KOPT-K1 (cell line): ENCODE measurements around the gene CLIC5.

Experiments
- H3K27ac ChIP-seq: fragments of 200-600 bp; sonication (generic); 2 replicates; pipeline ENCODE4 v1.5.1; 2016; ENCODE audit warnings: antibody characterized with exemption, mild to moderate bottlenecking, low read depth, low read length; ENCODE audit not compliant: poor library complexity, severe bottlenecking
- H3K36me3 ChIP-seq: fragments of 200-600 bp; sonication (generic); 2 replicates; pipeline ENCODE4 v1.5.1; 2017; ENCODE audit warnings: antibody characterized with exemption, mild to moderate bottlenecking, low read length, moderate library complexity; ENCODE audit not compliant: insufficient read depth
- H3K9me3 ChIP-seq: fragments of 200-600 bp; sonication (generic); 2 replicates; pipeline ENCODE4 v1.5.1; 2017; ENCODE audit warnings: antibody characterized with exemption, low read length, mild to moderate bottlenecking; ENCODE audit not compliant: insufficient read depth, poor library complexity, severe bottlenecking

The CLIC5 gene

GRCh38 chr6:46015119-46015968 is at the start of gene CLIC5:
CLIC5 (minus strand) TSS chr6:46015860; CDS start chr6:46015542, 318 bp downstream.
- Histone ChIP-seq H3K27ac (peak within 1 kb of the TSS; percentile 15), H3K9me3 (no peaks in the 10 kb centered on the region), H3K36me3 (no peaks in the 10 kb centered on the region)

DNA sequence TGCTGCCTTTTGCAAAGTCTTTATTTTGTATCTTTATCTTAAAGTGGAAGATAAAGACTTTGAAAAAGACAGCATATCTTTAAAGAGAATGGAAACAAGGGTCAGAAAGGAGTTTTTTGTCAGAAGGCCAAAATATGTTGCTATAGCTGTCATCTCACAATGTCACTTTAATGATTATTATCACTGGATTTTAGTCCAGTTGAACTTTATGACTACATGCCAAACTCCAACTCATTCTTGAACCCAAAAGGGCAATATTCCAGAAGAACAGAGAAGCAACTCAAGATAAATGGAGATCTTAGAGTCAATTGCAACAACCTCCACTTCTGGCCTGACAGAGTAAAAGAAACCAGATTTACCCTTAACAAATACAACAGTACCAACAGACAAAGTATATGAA is 47.3 kb upstream of the CLIC5 start:
- H3K27ac ChIP-seq = no peak overlapping the region
- peaks cover 7% of the 10 kb centered on the region for H3K9me3 ChIP-seq
- H3K36me3 ChIP-seq = no peaks in the 10 kb centered on the region

GRCh38 chr6:46062312-46062711 is 46.7 kb upstream of the CLIC5 start:
- Histone ChIP-seq H3K27ac (no peak overlapping the region), H3K9me3 (peaks cover 14% of the 10 kb centered on the region), H3K36me3 (no peaks in the 10 kb centered on the region)

- Histone ChIP-seq H3K9me3 (peaks cover 22% of the 10 kb centered on the region), H3K27ac (no peak overlapping the region), H3K36me3 (no peaks in the 10 kb centered on the region)
Measured at GRCh38 chr6:46061497-46061896, 45.8 kb upstream of the CLIC5 start.

DNA sequence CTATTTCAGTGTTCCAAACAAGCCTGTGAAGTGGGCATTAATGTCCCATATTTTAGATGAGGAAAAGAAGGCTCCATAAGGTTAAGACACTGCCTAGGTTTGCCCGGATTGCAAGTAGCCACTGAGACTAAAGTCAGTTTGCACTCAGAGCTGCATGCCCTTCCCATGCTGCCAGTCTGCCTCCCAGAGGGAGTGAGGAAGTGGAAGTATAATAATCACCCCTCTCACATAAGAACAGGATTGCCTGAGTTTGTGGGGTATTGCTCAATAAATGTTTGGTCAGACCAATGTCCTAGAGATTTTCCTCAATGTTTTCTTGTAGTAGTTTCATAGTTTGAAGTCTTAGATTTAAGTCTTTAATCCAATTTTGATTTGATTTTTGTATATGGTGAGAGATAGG is 43.9 kb upstream of the CLIC5 start:
- no peaks in the 10 kb centered on the region for H3K36me3 ChIP-seq
- no peak overlapping the region for H3K27ac ChIP-seq
- peaks cover 31% of the 10 kb centered on the region for H3K9me3 ChIP-seq

DNA sequence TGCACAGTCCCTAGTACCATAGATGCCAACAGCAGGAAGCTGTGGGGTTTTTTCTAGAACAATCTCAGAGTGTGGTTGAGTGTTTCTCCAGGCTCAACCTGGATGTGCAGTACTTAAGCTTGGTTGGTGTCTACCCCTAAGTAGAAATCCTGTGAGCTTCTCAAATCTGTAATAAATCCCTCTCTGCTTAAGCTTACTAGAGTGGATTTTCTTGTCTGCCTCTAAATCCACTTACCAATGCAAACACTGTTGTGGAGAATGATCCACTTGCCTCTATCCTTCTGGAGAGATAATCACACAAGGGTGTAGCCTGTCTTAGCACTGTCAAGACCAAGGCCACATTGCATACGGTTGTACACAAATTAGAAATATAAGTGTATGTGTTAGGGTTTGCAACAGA is 43.3 kb upstream of the CLIC5 start:
- no peaks in the 10 kb centered on the region for H3K36me3 ChIP-seq
- no peak overlapping the region for H3K27ac ChIP-seq
- H3K9me3 ChIP-seq = peaks cover 31% of the 10 kb centered on the region

DNA sequence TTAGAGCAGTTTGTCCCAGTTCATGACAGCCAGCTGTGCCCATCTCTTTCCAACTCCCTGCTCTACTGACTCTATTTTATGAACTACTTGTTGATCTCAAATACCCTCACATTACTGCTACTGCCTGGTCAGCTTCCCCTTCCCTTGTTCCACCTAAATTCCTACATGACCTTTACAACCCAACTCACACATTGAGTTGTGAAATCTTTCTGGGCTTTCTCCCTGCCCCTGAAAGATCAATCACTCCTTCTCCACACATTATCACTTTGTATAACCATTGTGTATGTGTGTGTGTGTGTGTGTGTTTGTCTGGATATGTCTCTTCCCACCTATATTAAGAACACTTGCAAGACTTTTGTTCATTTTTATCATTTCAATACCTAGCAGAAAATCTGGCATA is 42.1 kb upstream of the CLIC5 start:
- Histone ChIP-seq H3K36me3 (no peaks in the 10 kb centered on the region), H3K27ac (no peak overlapping the region), H3K9me3 (peaks cover 24% of the 10 kb centered on the region)

- Histone ChIP-seq H3K36me3 (no peaks in the 10 kb centered on the region), H3K9me3 (peaks cover 24% of the 10 kb centered on the region), H3K27ac (no peak overlapping the region)
Measured at GRCh38 chr6:46056906-46057529, 41.4 kb upstream of the CLIC5 start.

GRCh38 chr6:46054516-46054915 is 38.9 kb upstream of the CLIC5 start:
- H3K27ac ChIP-seq = no peak overlapping the region
- H3K9me3 ChIP-seq = peaks cover 24% of the 10 kb centered on the region
- no peaks in the 10 kb centered on the region for H3K36me3 ChIP-seq

- H3K9me3 ChIP-seq = peaks cover 24% of the 10 kb centered on the region
- H3K27ac ChIP-seq = no peak overlapping the region
- no peaks in the 10 kb centered on the region for H3K36me3 ChIP-seq
Measured at GRCh38 chr6:46053039-46053933, 37.6 kb upstream of the CLIC5 start.

DNA sequence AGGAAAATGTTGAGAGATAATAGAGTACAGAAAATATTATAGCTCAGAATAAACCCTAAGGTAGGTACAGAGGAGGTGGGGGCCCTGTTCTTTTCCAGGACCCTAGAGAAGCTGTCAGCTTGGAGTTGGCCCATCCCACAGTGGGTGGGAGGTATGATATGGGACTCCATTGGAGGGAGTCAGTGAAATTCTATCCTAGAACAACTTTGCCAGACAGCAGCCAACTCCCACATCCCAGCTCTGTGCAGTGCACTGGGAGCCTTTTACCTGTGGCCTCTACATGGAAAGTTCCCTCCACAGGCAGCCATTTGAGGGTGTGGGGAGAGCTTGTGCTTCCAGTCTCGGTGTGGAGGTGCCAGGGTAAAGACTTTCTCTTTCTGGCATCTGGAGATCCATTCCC is 36.8 kb upstream of the CLIC5 start:
- no peaks in the 10 kb centered on the region for H3K36me3 ChIP-seq
- H3K9me3 ChIP-seq = peaks cover 19% of the 10 kb centered on the region
- H3K27ac ChIP-seq = no peak overlapping the region

DNA sequence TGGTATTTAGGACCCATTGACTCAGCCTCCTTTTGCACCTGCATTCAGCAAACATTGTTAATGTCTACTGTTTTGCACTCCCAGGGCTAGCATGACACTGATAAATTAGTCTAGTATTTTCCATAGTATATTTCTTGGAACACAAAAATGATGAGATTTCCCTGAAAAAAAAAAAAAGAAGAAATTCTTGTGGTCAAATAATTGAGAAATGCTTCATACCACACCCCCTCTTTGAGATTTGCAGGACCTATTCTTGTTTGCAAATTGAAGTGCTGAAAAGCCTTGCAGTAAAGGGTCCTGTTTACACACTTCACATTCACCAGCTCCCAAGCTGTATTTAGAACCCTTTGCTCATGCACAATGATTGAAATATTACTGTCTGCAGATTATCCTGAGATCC is 36.3 kb upstream of the CLIC5 start:
- Histone ChIP-seq H3K27ac (no peak overlapping the region), H3K9me3 (peaks cover 14% of the 10 kb centered on the region), H3K36me3 (no peaks in the 10 kb centered on the region)

DNA sequence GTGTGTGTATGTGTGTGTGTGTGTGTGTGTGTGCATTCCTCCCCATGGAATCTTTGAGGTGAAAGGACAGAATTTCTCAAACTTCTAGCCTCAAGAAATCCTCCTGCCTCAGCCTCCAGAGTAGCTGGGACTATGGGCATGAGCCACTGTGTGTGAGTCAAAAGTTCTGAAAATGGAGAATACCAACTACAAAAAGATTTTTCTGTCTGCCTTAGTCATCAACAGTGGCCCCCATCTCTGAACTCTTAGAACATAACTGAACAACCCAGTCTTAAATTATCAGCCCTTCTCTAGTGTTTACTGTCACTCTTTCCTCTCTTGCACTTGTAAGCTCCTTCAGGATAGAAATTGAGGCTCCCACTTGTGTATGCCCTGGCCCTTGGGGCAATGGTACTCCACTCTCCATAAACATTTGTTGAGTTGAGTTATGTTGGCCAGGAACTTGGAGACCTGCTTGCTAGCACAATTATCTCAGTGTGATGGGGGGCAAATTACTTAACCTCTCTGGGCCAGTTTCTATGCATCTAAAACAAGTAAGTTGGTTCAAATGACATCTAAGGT is 35.3 kb upstream of the CLIC5 start:
- no peaks in the 10 kb centered on the region for H3K36me3 ChIP-seq
- no peak overlapping the region for H3K27ac ChIP-seq
- peaks cover 5% of the 10 kb centered on the region for H3K9me3 ChIP-seq

- no peak overlapping the region for H3K27ac ChIP-seq
- no peaks in the 10 kb centered on the region for H3K9me3 ChIP-seq
- no peaks in the 10 kb centered on the region for H3K36me3 ChIP-seq
Measured at GRCh38 chr6:46048646-46049297, 33.1 kb upstream of the CLIC5 start.
